ENCODE results near the gene TMEM272.
"Not testable (repeated sequence)": the region's sequence is repeated elsewhere in the genome, so short reads cannot be mapped to it uniquely, and the experiment has no call there.

Gene TMEM272

DNA sequence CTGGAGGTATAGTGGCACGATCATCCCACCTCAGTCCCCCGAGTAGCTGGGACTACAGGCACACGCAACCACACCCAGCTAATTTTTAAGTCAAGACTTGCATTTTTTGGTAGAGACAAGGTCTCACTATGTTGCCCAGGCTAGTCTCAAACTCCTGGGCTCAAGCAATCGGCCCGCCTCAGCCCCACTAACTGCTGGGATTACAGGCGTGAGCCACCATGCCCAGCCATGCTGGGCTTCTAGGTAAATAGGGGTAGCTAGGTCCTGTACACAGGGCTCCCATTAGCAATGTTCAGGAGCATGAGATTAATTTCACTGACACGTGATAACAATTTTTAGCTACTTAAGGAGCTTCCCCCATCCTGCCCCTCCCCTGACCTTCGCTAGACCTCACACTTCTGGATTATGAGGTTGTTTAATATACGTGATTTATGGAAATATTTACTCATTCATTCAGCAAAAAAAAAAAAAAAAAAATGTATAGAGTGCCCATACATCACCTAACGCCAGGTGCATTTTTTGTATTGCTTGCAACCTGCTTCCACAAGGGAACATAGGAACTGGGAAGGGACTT lies 19.2 kb downstream of the TMEM272 start:
- no peak overlapping the region for H3K27ac ChIP-seq
- TF ChIP-seq, protein P1, sequence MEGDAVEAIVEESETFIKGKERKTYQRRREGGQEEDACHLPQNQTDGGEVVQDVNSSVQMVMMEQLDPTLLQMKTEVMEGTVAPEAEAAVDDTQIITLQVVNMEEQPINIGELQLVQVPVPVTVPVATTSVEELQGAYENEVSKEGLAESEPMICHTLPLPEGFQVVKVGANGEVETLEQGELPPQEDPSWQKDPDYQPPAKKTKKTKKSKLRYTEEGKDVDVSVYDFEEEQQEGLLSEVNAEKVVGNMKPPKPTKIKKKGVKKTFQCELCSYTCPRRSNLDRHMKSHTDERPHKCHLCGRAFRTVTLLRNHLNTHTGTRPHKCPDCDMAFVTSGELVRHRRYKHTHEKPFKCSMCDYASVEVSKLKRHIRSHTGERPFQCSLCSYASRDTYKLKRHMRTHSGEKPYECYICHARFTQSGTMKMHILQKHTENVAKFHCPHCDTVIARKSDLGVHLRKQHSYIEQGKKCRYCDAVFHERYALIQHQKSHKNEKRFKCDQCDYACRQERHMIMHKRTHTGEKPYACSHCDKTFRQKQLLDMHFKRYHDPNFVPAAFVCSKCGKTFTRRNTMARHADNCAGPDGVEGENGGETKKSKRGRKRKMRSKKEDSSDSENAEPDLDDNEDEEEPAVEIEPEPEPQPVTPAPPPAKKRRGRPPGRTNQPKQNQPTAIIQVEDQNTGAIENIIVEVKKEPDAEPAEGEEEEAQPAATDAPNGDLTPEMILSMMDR (IDR thresholded peaks at IDR 0.05): no peak
- no peak overlapping the region for H3K4me3 ChIP-seq
- DNase-seq (ENCODE audit: low spot score): no peak

DNA sequence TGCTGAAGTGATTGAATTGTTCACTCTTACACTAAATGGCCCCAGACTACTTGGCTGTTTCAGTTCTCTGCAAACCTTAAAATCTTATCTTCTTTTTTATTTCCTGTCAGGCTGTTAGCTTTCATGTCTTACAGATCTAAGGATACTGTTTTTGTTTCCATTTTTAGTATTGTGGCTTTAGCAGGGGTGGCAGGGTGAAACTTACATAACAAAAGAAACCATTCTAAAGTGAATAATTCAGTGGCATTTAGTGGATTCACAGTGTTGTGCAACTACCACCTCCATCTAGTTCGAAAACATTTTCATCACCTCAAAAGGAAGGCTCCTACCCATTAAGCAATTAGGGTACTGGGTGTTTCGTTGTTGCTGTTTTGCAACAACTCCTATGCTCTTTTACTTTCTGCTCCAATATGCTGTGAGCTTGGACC lies 19.8 kb downstream of the TMEM272 start:
- no peak overlapping the region for H3K4me3 ChIP-seq
- TF ChIP-seq, protein P1 (IDR thresholded peaks at IDR 0.05): no peak
- no peak for DNase-seq (ENCODE audit: low spot score)
- no peak overlapping the region for H3K27ac ChIP-seq

DNA sequence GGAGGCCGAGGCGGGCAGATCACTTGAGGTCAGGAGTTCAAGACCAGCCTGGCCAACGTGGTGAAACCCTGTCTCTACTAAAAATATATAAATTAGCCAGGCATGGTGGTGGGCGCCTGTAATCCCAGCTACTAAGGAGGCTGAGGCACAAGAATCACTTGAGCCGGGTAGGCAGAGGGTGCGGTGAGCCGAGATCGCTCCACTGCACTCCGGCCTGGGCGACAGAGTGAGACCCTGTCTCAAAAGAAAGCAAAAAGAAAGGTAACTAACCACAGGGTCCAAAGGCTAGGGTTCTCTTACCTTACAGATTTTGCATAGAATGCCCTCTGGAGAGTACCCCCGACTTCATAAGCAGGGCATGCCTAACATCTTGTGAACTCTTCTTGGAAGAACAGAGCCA lies 20.3 kb downstream of the TMEM272 start:
- H3K27ac ChIP-seq; H3K4me3 ChIP-seq; DNase-seq (ENCODE audit: low spot score): not testable (repeated sequence)

DNA sequence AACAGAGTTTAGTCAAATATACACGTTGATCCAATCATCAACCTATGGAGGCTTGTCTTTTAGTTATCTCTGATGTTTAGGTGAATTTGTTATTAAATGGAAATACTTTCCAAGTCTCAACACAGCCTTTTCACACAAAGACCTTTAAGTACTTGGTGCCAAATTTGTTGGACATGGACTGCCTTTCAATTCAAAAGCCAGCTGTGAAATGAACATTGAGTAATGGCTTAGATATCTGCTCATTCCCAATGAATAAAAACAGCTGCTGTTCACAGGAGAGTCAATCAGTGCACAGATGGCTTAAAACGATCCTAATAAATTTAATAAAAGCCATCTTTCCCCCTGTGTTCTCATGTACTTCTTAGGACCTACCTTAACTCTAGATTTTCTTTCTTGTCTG lies 21.1 kb downstream of the TMEM272 start:
- TF ChIP-seq, protein P1 (IDR thresholded peaks at IDR 0.05): no peak
- no peak overlapping the region for H3K27ac ChIP-seq
- no peak overlapping the region for H3K4me3 ChIP-seq
- DNase-seq (ENCODE audit: low spot score): no peak

DNA sequence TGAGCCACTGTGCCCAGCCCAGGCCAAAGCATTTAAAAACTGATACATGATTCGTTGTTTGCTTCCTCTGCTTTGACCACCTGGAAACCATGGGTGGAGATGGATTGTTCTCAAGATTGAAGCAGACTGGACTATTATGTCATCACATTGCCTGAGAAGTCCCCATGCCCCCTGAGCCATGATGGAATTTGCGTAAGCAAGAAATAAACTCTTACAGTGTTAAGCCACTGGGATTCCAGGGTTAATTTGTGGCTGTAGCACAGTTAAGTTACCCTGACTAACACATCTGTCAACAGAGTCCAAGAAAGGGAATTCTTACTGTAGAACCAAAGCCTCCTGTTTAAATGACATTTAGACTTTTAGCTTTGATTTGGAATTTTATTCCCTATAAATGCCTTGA lies 21.6 kb downstream of the TMEM272 start:
- TF ChIP-seq, protein P1 (IDR thresholded peaks at IDR 0.05): no peak
- no peak overlapping the region for H3K27ac ChIP-seq

DNA sequence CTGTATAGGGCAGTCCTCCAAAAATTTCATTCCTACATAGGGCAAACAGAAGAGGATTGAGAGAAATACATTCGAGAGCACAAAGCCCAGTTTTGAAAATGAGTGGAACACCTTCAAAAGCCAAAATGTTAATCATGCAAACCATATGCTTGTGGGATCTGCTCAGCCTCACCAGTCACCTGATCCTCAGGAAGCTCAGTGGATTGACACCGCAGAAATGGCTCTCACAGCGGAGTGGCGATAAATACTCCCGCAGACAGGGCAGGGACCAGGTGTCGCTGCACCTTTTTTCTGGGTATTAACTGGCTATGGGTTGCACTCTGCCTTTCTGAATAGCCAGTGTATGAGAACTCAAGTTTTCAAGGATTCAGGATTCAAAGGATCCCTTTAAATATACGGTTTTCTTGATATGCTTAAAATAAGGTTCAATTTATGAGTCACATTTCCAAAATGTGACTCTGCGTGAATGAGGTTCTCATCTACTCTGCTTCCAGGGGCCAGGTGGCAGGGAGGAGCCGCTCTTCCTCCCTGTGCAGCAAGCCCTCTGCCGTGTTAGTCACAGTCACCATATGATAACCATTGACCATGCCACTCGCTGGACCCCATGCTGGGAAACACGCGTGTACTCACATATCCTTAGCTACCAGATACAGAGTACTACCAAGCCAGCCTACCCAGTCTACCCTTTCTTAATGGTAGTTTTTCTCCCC lies 22.7 kb downstream of the TMEM272 start:
- TF ChIP-seq, protein P1 (IDR thresholded peaks at IDR 0.05): no peak
- DNase-seq (ENCODE audit: low spot score): no peak
- H3K4me3 ChIP-seq: no peak overlapping the region
- H3K27ac ChIP-seq: no peak overlapping the region

More for the DNA sequence above, 21.6 kb downstream of the TMEM272 start:
- H3K4me3 ChIP-seq: no peak overlapping the region
- no peak for DNase-seq (ENCODE audit: low spot score)

DNA sequence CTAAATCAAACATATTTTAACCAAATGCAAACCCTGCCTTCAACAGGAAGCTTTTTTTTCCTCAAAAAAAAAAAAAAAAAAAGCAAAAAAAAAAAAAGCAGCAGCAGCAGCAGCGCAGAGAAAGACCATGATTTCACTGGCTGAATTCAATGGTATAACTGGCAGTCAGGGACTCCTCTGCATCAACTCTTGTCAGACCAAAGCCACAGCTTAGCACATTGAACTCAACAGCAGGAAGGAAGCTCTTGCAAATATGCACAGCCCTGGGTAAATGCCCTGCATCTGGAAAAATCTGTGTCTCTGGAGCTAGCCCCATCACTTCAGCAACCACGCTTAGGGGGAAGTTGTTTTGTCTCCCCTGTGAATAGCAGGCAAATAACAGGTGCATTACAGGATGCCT lies 23.4 kb downstream of the TMEM272 start:
- H3K4me3 ChIP-seq: no peak overlapping the region
- DNase-seq (ENCODE audit: low spot score): no peak
- TF ChIP-seq, protein P1 (IDR thresholded peaks at IDR 0.05): no peak
- H3K27ac ChIP-seq: no peak overlapping the region

All from coronary artery (tissue), 2 donors.